Measurements from ENCODE around the gene TERT. TPM values are rescaled to one million over a fixed set of nuclear protein-coding genes. Genes with fewer than 3 reads are reported as not detected.

Gene TERT
- polyA plus RNA-seq, 1 donor from 2014 or later = not detected

- no peak for TF ChIP-seq EZH2 (IDR thresholded peaks at IDR 0.05; ENCODE audit: borderline replicate concordance, insufficient read depth, low read length, poor library complexity, severe bottlenecking)
Measured at GRCh38 chr5:1314564-1314982, 19.7 kb upstream of the TERT start (continued).

GRCh38 chr5:1312993-1313833, 18.3 kb upstream of the TERT start:
- Histone ChIP-seq H3K27me3 (ENCODE audit: insufficient read depth, low read depth, low read length) (no peaks in the 10 kb centered on the region), H3K4me3 (ENCODE audit: low read length) (no peak overlapping the region), H4K20me1 (ENCODE audit: insufficient read depth) (no peaks in the 10 kb centered on the region), H3K36me3 (ENCODE audit: insufficient read depth, low read length) (no peaks in the 10 kb centered on the region), H2AFZ (ENCODE audit: low read depth, low read length) (no peak overlapping the region), H3K9me3 (ENCODE audit: low read length) (no peaks in the 10 kb centered on the region), H3K79me2 (replicated peaks; ENCODE audit: insufficient read depth, low read length) (no peaks in the 10 kb centered on the region), H3K9me2 (ENCODE audit: insufficient read depth, low read length) (no peaks in the 10 kb centered on the region), H3F3A (ENCODE audit: insufficient read depth, low read length, poor library complexity, severe bottlenecking) (no peaks in the 10 kb centered on the region), H3K27ac (ENCODE audit: low read length) (no peak overlapping the region), H3K4me2 (ENCODE audit: low read length) (no peak overlapping the region), H3K9ac (ENCODE audit: low read length) (no peak overlapping the region)
- no peak for TF ChIP-seq REST (IDR thresholded peaks at IDR 0.05; ENCODE audit: borderline replicate concordance)
- TF ChIP-seq CTCF (IDR thresholded peaks at IDR 0.05; ENCODE audit: poor library complexity, severe bottlenecking) = no peak
- no peak for TF ChIP-seq POLR2AphosphoS5 (IDR thresholded peaks at IDR 0.05)
- TF ChIP-seq EZH2 (IDR thresholded peaks at IDR 0.05; ENCODE audit: borderline replicate concordance, insufficient read depth, low read length, poor library complexity, severe bottlenecking) = no peak
- no peak for TF ChIP-seq TAF1 (IDR thresholded peaks at IDR 0.05; ENCODE audit: low read depth)
- TF ChIP-seq SMC3 (conservative IDR thresholded peaks at IDR 0.05; ENCODE audit: poor library complexity) = no peak
- no peak for TF ChIP-seq MXI1 (conservative IDR thresholded peaks at IDR 0.05; ENCODE audit: poor library complexity, severe bottlenecking)
- TF ChIP-seq EP300 (conservative IDR thresholded peaks at IDR 0.05; ENCODE audit: poor library complexity, severe bottlenecking) = no peak
- TF ChIP-seq RAD21 (conservative IDR thresholded peaks at IDR 0.05) = no peak

- Histone ChIP-seq H3K4me2 (ENCODE audit: low read length) (no peak overlapping the region), H3K27ac (ENCODE audit: low read length) (no peak overlapping the region), H3F3A (ENCODE audit: insufficient read depth, low read length, poor library complexity, severe bottlenecking) (no peaks in the 10 kb centered on the region), H4K20me1 (ENCODE audit: insufficient read depth) (no peaks in the 10 kb centered on the region), H3K4me3 (ENCODE audit: low read length) (no peak overlapping the region), H3K9me3 (ENCODE audit: low read length) (no peaks in the 10 kb centered on the region), H3K9ac (ENCODE audit: low read length) (no peak overlapping the region), H3K9me2 (ENCODE audit: insufficient read depth, low read length) (no peaks in the 10 kb centered on the region), H2AFZ (ENCODE audit: low read depth, low read length) (no peak overlapping the region), H3K27me3 (ENCODE audit: insufficient read depth, low read depth, low read length) (no peaks in the 10 kb centered on the region), H3K36me3 (ENCODE audit: insufficient read depth, low read length) (no peaks in the 10 kb centered on the region), H3K79me2 (replicated peaks; ENCODE audit: insufficient read depth, low read length) (no peaks in the 10 kb centered on the region)
- TF ChIP-seq EZH2 (IDR thresholded peaks at IDR 0.05; ENCODE audit: borderline replicate concordance, insufficient read depth, low read length, poor library complexity, severe bottlenecking) = no peak
- TF ChIP-seq REST (IDR thresholded peaks at IDR 0.05; ENCODE audit: borderline replicate concordance) = no peak
- TF ChIP-seq RAD21 (conservative IDR thresholded peaks at IDR 0.05) = no peak
- no peak for TF ChIP-seq TAF1 (IDR thresholded peaks at IDR 0.05; ENCODE audit: low read depth)
- TF ChIP-seq SMC3 (conservative IDR thresholded peaks at IDR 0.05; ENCODE audit: poor library complexity) = no peak
- TF ChIP-seq EP300 (conservative IDR thresholded peaks at IDR 0.05; ENCODE audit: poor library complexity, severe bottlenecking) = no peak
- TF ChIP-seq POLR2AphosphoS5 (IDR thresholded peaks at IDR 0.05) = no peak
- no peak for TF ChIP-seq MXI1 (conservative IDR thresholded peaks at IDR 0.05; ENCODE audit: poor library complexity, severe bottlenecking)
- no peak for TF ChIP-seq CTCF (IDR thresholded peaks at IDR 0.05; ENCODE audit: poor library complexity, severe bottlenecking)
Measured at GRCh38 chr5:1312206-1312605, 17.3 kb upstream of the TERT start.

All from neural cell (in vitro differentiated cells).